SK-N-SH (cell line): ENCODE measurements around the gene CCM2.

Experiments used
- CTCF ChIP-seq: fragments of 200-600 bp; sonication (generic); IDR thresholded peaks from 2 replicates; pipeline ENCODE4 v1.6.1; 2017; ENCODE audit warnings: antibody characterized with exemption, mild to moderate bottlenecking, moderate library complexity
- EP300 ChIP-seq, 2 experiments: IDR thresholded peaks; 2 replicates each; pipeline versions ENCODE4 v1.4.0 to v1.6.1; 2012; ENCODE audit warnings: borderline replicate concordance in 1 of 2, low read depth in 1 of 2, low read length in 1 of 2
- POLR2AphosphoS5 ChIP-seq: IDR thresholded peaks from 2 replicates; pipeline ENCODE4 v1.6.1; 2012; ENCODE audit warnings: low read depth, low read length
- RCOR1 ChIP-seq: fragments of 150-350 bp; IDR thresholded peaks from 2 replicates; pipeline ENCODE4 v1.6.1; 2017; ENCODE audit warnings: antibody characterized with exemption, low read length

GRCh38 chr7:45075355-45075644, 75.3 kb downstream of the CCM2 start:
- TF ChIP-seq RCOR1 (no peak), EP300 (IDR thresholded peaks at IDR 0.05; ENCODE audit: borderline replicate concordance in 1 of 2, low read depth in 1 of 2, low read length in 1 of 2) (no peak), CTCF (no peak), POLR2AphosphoS5 (no peak)
